Measurements from ENCODE around the gene UBE2L6.
A peak's percentile ranks its signal among the peaks of the same experiment; 100 is the strongest.

Gene UBE2L6

DNA sequence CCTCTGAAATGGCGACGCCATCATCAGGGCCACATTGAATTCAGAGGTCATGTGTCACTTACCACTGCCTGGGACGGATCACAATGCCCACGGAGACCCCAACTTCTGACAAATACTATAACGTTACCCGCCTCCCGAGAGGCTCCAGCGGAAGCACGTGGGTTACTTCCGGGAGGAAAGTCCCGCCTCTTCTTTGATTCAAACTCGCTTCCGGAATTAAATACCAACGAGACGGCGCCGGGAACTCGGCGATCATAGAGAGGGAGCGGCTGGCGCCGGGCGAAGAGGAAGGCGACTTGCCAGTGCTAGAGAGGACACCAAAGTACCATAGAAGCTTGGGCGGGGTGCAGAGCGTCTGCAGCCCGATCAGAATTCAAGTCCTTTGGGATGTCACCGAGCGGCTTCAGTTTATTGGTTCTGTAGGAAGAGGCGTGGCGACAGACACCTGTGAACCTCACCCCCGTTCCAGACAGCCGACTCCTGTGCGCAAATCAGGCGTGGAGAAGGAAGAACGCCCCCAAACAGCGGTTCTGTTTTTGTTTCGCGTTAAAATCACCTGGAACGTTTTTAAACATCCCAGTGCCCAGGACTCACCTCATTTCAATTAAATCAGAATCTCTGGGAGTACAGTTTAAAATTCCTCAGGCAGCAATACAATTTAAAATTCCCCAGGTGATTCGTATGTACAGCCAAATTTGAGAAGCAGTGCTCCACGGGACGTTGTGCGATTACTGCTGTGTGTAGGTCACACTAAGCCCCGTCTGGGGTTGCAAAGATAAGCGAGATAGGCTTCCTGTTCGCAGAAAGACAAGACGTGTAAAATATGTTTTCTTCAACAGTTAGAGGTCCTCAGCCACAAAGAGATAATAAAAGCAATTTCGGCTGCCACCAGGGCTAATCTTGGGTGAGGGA, 36.6 kb downstream of the UBE2L6 start, which contains the start of gene TIMM10:
Gene TIMM10 (minus strand): TSS at position 159 of the 912 bp plus-strand sequence. CDS start 565 bp downstream, outside the sequence.
- H3K27me3 Mint-ChIP-seq: no peaks in the 10 kb centered on the region
- peak within 1 kb of the TSS; percentile 84 for H3K4me3 Mint-ChIP-seq
- H3K9me3 Mint-ChIP-seq: no peaks in the 10 kb centered on the region
- CTCF ChIA-PET: interaction anchor here (1.2 to 7.6 kb wide), 4 partner anchors 14 to 109 kb away, joined by 3 to 306 read pairs (median 4); partner anchors contain the start of gene UBE2L6
- H3K36me3 Mint-ChIP-seq: peaks cover 14% of the 10 kb centered on the region
- H3K27ac Mint-ChIP-seq: peak within 1 kb of the TSS; percentile 93
- DNase-seq: peak; percentile 96
- H3K4me1 Mint-ChIP-seq: peaks cover 44% of the 10 kb centered on the region

DNA sequence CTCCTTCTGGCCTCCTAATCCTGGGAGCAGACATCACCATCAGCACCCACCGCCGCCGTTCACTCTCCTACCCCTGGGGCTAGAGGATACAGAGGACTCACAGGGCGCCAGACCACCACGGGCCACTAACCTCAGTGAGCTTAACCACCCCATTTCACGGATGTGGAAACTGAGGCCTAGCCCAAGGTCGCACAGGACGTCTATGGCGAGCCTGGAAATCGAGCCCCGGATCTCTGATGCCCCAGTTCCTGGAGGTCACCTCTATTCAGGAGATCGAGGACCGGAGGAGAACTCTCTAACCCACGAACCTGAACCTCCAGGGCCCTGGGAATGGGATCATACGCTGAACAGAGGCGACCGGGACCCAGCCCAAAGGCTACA, 37.3 kb downstream of the UBE2L6 start:
- H3K9me3 Mint-ChIP-seq: no peaks in the 10 kb centered on the region
- peak overlapping the region; percentile 93 for H3K27ac Mint-ChIP-seq
- CTCF ChIA-PET: interaction anchor here (1.1 to 7.6 kb wide), 7 partner anchors 13 to 271 kb away, joined by 3 to 306 read pairs (median 4); partner anchors contain the start of genes RTN4RL2 and UBE2L6
- no peaks in the 10 kb centered on the region for H3K27me3 Mint-ChIP-seq
- H3K36me3 Mint-ChIP-seq: peaks cover 14% of the 10 kb centered on the region
- peak overlapping the region; percentile 84 for H3K4me3 Mint-ChIP-seq
- peak; percentile 32 for DNase-seq
- peaks cover 44% of the 10 kb centered on the region for H3K4me1 Mint-ChIP-seq

DNA sequence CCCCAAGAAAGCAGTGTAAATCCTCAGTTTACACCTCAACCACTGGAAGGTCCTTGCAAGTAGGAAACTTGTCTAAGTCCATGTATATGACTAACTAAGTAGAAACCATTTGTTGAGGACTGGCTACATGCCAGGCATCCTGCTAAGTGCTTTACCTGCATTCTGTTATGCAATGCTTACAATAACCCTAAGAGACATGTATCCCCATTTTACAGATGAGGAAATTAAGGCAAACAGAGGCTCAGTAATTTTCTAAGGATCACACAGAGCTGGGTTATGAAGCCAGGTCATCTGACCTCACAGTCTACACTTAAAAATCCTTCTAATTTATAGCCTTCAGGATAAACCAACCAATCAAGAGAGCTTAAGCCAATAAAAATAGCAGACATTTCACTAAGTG, 38.5 kb downstream of the UBE2L6 start:
- H3K9me3 Mint-ChIP-seq: no peaks in the 10 kb centered on the region
- DNase-seq: no peak
- H3K4me3 Mint-ChIP-seq: peak overlapping the region; percentile 13
- H3K36me3 Mint-ChIP-seq: peaks cover 14% of the 10 kb centered on the region
- no peaks in the 10 kb centered on the region for H3K27me3 Mint-ChIP-seq
- H3K27ac Mint-ChIP-seq: no peak overlapping the region
- CTCF ChIA-PET: interaction anchor here (1.1 to 7.6 kb wide), 6 partner anchors 35 to 272 kb away, joined by 4 to 306 read pairs (median 12); partner anchors contain the start of genes RTN4RL2 and UBE2L6
- H3K4me1 Mint-ChIP-seq: peaks cover 44% of the 10 kb centered on the region

DNA sequence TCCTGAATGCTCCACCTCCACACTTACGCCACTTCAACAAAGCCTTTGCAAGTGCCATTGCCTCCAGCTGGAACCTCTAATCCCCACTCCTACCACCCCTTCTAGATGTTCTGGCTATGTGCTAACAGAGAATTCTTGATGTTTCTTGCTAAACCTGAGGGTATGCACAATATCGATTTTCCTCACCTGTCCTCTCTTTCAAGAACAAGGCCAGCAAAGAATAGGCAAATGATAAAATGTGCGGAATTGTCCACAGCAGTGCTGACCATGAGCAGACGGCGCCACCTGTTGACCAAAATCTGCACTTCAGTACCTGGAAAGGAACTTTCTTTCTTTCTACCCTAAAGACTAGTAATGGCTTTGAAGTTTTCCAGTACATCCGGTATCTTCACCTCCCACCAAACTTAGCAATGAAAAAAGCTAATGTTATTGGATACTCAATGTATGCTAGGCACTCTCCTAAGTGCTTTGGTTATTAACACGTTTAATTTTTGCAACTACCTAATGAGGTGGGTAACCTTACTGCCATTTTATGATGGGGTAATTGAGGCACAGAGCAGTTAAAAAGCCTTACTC, 40.3 kb downstream of the UBE2L6 start:
- H3K27me3 Mint-ChIP-seq: no peaks in the 10 kb centered on the region
- CTCF ChIA-PET: interaction anchor here (0.6 to 7.6 kb wide), 37 partner anchors 8 to 193 kb away, joined by 3 to 306 read pairs (median 4); partner anchors contain the start of genes RTN4RL2, SLC43A1 and UBE2L6
- peaks cover 43% of the 10 kb centered on the region for H3K4me1 Mint-ChIP-seq
- H3K36me3 Mint-ChIP-seq: peaks cover 14% of the 10 kb centered on the region
- peak; percentile 87 for DNase-seq
- H3K4me3 Mint-ChIP-seq: no peak overlapping the region
- H3K27ac Mint-ChIP-seq: peak overlapping the region; percentile 73
- H3K9me3 Mint-ChIP-seq: no peaks in the 10 kb centered on the region

DNA sequence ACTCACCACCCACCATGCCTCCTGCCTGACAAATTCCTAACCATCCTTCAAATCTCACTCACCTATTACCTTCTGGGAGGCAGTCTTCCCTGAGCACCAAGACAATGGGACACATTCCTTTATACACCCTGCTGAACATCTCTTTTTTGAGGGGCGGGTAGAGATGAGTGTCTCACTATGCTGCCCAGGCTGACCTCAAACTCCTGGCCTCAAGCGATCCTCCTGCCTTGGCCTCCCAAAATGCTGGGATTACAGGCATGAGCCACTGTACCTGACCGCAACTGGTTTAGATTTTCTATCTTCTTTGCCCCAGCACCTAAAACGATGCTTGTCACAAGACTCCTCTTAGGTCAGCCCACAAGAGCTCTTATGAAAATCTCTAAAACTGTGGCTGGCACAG, 44.1 kb downstream of the UBE2L6 start:
- Mint-ChIP-seq H3K36me3 (peaks cover 10% of the 10 kb centered on the region), H3K9me3 (no peaks in the 10 kb centered on the region), H3K4me3 (no peak overlapping the region), H3K27me3 (no peaks in the 10 kb centered on the region), H3K27ac (no peak overlapping the region), H3K4me1 (peaks cover 15% of the 10 kb centered on the region)
- CTCF ChIA-PET: interaction anchor here (1.6 to 7.6 kb wide), 3 partner anchors 29 to 178 kb away, joined by 4 to 306 read pairs (median 108); partner anchors contain the start of gene RTN4RL2
- DNase-seq: no peak

DNA sequence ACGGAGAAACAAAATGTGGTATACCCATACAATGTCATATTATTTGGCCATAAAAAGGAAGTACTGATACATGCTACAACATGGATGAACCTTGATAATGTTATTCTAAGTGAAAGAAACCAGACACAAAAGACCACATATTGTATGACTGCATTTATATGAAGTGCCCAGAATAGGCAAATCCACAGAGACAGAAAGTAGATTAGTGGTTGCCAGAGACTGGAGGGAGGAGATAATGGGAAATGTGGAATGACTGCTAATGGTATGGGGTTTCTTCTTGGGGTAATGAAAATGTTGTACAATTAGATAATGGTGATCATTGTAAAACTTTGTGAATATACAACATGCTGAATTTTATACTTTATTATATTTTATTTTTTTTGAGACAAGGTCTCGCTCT, 46.4 kb downstream of the UBE2L6 start:
- H3K27me3 Mint-ChIP-seq: peaks cover 8% of the 10 kb centered on the region
- CTCF ChIA-PET: interaction anchor here (0.9 to 9.0 kb wide), 2 partner anchors 27 to 119 kb away, joined by 3 to 115 read pairs; no protein-coding TSS in a partner anchor
- no peaks in the 10 kb centered on the region for H3K36me3 Mint-ChIP-seq
- H3K9me3 Mint-ChIP-seq: no peaks in the 10 kb centered on the region
- peaks cover 6% of the 10 kb centered on the region for H3K4me1 Mint-ChIP-seq
- H3K27ac Mint-ChIP-seq: no peak overlapping the region
- no peak overlapping the region for H3K4me3 Mint-ChIP-seq
- DNase-seq: no peak

DNA sequence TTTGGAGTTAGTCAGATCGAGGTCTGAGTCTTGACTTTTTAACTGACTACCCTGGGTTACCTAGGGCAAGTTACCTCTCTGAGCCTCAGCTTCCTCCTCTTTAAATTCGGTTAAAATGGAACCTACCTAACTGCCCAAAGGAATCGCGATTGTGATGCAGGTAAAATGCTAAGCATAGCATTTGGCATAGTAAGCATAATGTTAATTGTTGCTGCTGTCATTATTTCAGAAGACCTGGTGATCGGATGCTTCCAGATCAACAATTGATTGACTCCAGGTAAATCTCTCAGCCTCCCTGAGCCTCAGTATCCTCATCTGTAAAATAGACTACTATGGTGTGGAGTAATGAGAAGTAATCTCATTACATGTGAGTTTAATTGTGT, 51.4 kb downstream of the UBE2L6 start:
- Mint-ChIP-seq H3K4me3 (peak overlapping the region; percentile 96), H3K4me1 (peaks cover 34% of the 10 kb centered on the region), H3K9me3 (no peaks in the 10 kb centered on the region), H3K27me3 (peaks cover 8% of the 10 kb centered on the region), H3K36me3 (peaks cover 9% of the 10 kb centered on the region), H3K27ac (peak overlapping the region; percentile 82)
- DNase-seq: no peak
- CTCF ChIA-PET: interaction anchor here (0.8 to 9.0 kb wide), 7 partner anchors 8 to 129 kb away, joined by 3 to 115 read pairs (median 5); no protein-coding TSS in a partner anchor

DNA sequence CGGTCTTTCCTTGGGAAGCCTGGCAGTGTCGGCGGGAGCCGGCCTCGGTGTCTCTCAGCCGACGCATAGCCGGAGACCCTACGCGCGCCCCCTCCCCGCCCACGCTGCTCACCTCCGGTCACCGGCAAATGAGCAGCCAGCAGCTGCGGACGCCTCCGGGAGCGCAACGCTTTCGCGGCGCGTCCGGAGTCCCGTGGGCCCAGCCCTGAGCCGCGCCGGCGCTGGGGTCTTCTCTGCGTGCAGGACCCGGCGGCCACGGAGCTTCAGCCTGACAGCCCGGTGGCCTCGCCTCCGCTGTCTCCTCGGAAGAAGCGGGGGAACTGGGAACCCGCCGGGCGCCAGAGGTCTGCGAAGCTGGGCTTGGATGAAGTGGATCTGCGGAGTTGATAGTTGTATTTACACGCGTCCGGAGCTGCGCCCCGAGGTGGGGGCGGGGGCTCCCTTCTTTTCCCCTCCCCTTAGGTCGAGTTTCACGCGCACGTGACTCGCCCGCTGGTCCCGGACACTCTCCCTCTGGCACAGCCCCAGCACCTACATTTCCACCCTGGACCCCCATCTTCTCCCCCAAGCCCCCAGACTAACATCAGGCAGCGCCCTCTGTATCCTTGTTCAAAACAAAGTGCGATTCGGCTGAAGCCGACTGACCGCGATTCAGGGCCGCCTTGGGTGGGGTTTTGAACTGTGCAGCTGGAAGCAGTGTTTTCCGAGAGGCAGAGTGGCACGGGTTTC, 52.0 kb downstream of the UBE2L6 start, which contains the start of gene SLC43A1:
Gene SLC43A1 (minus strand): TSS at position 371 of the 729 bp plus-strand sequence. CDS start 1,591 bp downstream, outside the sequence.
- H3K27me3 Mint-ChIP-seq: peaks cover 8% of the 10 kb centered on the region
- no peaks in the 10 kb centered on the region for H3K9me3 Mint-ChIP-seq
- peak within 1 kb of the TSS; percentile 86 for H3K27ac Mint-ChIP-seq
- DNase-seq: peak; percentile 61
- H3K4me1 Mint-ChIP-seq: peaks cover 34% of the 10 kb centered on the region
- H3K4me3 Mint-ChIP-seq: peak within 1 kb of the TSS; percentile 96
- peaks cover 9% of the 10 kb centered on the region for H3K36me3 Mint-ChIP-seq
- CTCF ChIA-PET: interaction anchor here (0.8 to 9.0 kb wide), 8 partner anchors 9 to 129 kb away, joined by 3 to 115 read pairs (median 5); no protein-coding TSS in a partner anchor

DNA sequence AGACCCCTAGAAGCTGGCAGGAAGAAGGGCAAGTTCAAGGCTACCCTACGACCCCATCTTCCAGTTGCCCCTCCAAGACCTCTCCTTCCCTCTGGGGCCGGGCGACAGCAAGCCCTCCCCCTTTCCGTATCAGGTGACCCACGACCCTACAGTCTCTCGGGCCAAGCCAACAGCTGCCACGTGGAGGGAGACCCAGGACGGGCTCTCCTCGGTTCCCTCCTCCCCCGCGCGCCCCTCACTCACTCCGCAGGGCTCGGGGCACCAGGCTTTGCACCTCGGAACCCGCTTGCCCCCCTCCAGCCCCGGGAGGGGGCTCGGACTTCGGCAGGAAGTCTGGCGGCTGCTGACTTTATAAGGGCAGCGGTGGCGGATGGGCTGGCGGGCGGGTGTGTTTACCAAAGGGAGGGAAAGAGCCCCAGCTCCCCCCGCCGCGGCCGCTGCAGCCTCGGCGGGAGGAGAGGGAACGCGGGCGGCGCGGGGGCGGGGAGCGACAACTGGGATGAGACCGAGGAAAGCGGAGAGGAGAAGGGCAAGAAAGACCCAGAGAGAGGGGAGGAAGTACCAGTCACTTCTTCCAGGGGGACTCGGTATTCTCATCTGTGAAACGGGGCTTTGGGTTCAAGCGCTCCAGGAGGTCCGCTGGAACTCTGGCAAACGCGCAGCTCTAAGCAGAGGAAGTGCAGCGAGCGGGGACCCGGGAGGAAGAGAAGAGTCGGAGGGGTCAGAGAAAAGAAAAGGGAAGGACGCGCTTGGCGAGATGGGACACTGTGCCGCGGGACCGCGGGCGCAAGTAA, 52.7 kb downstream of the UBE2L6 start:
- H3K4me1 Mint-ChIP-seq: peaks cover 36% of the 10 kb centered on the region
- no peaks in the 10 kb centered on the region for H3K9me3 Mint-ChIP-seq
- CTCF ChIA-PET: interaction anchor here (0.9 to 9.0 kb wide), 9 partner anchors 9 to 130 kb away, joined by 3 to 115 read pairs (median 5); no protein-coding TSS in a partner anchor
- H3K27ac Mint-ChIP-seq: peak overlapping the region; percentile 86
- peaks cover 11% of the 10 kb centered on the region for H3K36me3 Mint-ChIP-seq
- DNase-seq: peak; percentile 77
- peak overlapping the region; percentile 96 for H3K4me3 Mint-ChIP-seq
- H3K27me3 Mint-ChIP-seq: peaks cover 8% of the 10 kb centered on the region

DNA sequence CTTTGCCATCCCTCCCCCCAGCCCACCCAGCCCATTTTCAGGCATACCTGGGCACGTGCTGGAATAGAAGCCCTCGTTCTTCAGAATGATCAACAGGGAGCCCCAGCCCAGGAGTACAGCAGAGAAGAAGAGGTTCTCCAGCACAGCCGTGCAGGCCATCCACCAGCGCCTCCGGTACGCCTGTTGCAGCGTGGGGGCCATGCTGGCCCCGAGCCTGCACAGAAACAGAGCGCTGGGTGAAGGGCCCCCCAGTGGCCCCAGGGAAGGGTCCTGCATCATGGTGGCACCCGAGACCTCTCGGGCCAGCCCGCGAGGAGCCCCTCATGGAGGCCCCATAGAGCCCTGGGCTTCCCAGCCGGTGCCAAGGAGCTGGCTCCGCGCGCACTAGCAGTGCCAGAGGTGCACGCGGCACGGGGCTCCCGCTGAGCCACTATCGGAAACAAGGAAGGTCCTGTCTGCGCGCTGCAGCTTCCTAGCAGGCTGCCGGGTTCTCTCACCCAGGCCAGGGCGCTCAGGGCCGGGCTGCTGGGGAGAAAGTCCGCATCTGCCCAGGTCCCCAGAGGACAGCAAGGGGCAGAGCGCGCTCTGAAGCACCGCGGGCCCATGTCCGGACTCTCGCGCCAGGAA, 53.4 kb downstream of the UBE2L6 start:
- H3K27me3 Mint-ChIP-seq: peaks cover 8% of the 10 kb centered on the region
- no peaks in the 10 kb centered on the region for H3K9me3 Mint-ChIP-seq
- CTCF ChIA-PET: interaction anchor here (1.0 to 9.0 kb wide), 7 partner anchors 8 to 131 kb away, joined by 3 to 115 read pairs (median 6); no protein-coding TSS in a partner anchor
- H3K4me1 Mint-ChIP-seq: peaks cover 39% of the 10 kb centered on the region
- peak overlapping the region; percentile 86 for H3K27ac Mint-ChIP-seq
- H3K36me3 Mint-ChIP-seq: peaks cover 12% of the 10 kb centered on the region
- H3K4me3 Mint-ChIP-seq: peak overlapping the region; percentile 96
- DNase-seq: peak; percentile 57

DNA sequence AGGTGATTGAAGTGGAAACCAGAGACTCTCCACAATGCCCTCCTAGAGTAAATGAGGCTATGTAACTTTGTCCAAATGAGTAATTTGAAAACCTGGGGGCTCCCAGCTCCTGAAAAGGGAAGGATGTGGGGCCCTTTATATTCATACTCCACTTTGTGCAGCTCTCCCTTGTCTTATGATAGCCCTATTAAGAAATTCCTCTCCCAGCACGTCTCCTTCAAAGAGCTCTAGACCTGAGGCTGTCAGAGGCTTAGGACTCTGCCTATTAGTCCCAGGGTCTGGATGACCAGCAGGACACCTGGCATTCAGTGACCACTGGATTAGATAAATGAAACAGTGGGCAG, 54.0 kb downstream of the UBE2L6 start:
- Mint-ChIP-seq H3K4me3 (peak overlapping the region; percentile 96), H3K27me3 (peaks cover 8% of the 10 kb centered on the region), H3K9me3 (no peaks in the 10 kb centered on the region), H3K4me1 (peaks cover 40% of the 10 kb centered on the region), H3K36me3 (peaks cover 13% of the 10 kb centered on the region), H3K27ac (no peak overlapping the region)
- DNase-seq: no peak
- CTCF ChIA-PET: interaction anchor here (1.0 to 9.0 kb wide), 3 partner anchors 11 to 55 kb away, joined by 3 to 115 read pairs (median 6); no protein-coding TSS in a partner anchor

DNA sequence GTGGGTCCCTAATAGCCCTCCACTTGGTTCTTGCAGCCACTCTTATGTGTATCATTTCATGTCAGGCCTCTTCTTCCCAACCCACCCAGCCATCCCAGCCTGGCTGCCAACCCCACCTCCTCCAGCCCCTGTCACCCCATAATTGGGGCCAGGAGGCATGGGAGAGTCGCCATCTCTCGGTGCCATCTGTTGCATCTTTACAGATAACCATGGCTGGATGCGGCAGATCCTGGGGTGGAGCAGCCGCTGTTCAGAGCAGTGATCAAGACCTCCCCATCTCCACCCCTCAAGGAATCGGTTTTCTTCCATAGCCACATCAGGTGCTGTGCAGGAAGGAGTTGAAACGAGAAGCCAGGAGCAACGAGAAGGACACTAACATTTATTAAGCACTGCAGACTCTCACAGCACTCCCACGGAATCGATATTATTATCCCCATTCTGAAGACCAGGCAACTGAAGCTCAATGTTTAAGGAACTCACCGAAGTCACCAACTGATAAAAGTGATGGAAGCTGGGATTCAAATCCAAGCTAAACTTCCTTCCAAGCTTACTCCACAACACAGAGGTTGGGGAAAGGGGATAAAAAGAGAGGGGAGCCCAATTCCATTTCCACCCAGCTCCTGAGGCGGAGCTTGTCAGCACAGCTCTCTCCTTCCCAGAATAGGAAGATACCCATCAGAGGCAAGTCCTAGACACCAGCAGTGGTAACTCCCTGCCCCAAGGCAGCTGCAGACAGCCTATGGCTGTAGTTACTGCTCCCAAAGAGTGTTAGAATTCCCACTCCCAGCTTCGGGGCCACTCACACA, 54.6 kb downstream of the UBE2L6 start:
- peak overlapping the region; percentile 10 for H3K4me3 Mint-ChIP-seq
- H3K4me1 Mint-ChIP-seq: peaks cover 42% of the 10 kb centered on the region
- peaks cover 16% of the 10 kb centered on the region for H3K36me3 Mint-ChIP-seq
- no peak overlapping the region for H3K27ac Mint-ChIP-seq
- DNase-seq: no peak
- H3K9me3 Mint-ChIP-seq: no peaks in the 10 kb centered on the region
- peaks cover 6% of the 10 kb centered on the region for H3K27me3 Mint-ChIP-seq
- CTCF ChIA-PET: interaction anchor here (1.4 to 9.0 kb wide), 2 partner anchors 19 to 55 kb away, joined by 6 to 115 read pairs; no protein-coding TSS in a partner anchor

Data from activated naive CD4-positive, alpha-beta T cell treated with anti-CD3 and anti-CD28 coated beads, Interleukin-2, amount 10 ng/mL, durations not matched to agents 7 days and 5 days (primary cell).